Measurements from ENCODE around the gene CNTNAP1.
"Not testable (repeated sequence)": the region's sequence is repeated elsewhere in the genome, so short reads cannot be mapped to it uniquely, and the experiment has no call there.

The CNTNAP1 gene

DNA sequence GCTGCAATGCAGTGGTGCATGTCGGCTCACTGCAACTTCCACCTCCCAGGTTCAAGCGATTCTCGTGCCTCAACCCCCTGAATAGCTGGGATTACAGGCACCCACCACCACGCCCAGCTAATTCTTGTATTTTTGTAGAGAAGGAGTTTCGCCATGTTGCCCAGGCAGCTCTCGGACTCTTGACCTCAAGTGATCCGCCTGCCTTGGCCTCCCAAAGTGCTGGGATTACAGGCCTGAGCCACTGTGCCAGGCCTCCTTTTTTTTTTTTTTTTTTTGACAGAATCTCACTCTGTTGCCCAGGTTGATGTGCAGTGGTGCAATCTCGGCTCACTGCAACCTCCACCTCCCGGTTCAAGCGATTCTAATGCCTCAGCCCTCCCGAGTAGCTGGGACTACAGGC is 60.6 kb downstream of the CNTNAP1 start:
- DNase-seq (ENCODE audit: low spot score): not testable (repeated sequence)

DNA sequence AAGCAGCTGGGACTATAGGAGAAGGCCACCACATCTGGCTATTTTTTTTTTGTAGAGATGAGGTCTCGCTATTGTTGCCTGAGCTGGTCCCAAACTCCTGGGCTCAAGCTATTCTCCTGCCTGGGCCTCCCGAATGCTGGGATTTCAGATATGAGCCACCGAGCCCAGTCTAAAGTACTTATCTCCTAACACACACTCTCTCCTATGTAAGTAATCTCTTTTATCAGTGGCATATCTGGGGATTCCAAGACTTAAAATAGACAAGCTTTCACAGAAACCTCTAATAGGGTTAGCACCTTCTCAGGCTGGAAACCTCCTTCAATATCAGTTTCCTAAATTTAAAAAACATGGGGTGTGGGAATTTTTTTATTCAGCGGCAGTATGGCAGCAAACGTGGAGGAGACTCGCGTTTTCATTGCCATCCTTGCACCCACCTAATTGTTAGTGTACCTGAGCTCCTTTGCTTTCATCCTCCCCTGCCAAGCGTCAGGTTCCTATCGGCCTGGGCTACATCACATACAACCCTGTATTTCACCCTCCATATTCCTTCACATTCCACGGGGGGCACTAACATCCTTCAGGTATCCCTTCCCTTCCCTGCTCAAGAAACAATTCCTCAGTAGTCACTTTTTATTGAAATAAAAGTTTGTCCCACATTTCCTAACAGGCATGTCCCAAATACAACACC is 61.4 kb downstream of the CNTNAP1 start:
- DNase-seq (ENCODE audit: low spot score): peak; percentile 26

DNA sequence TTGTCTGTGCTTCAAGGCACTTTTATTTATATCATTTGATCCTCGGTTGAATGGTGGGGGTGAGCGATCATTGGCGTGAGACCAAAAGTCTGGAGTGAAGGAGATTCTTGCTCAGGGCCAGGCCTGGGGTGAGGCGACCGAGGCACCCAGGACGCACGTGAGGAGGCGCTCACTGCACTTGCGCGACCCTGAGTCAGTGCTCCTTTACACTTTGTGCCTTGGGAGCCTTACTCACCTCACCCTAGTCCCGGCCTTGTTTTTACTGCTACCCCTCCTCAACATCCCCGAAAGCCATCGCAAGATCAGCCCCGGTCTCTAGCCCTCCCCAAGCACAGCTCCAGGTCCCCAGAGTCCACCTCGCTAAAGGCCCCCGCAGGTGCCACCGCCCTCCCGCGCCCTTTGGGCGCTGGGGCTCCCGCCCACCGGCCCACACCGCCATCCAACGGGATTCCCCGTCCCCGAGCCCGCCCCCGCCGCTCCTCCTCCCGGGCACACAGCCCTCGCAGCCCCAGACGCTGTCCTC is 62.0 kb downstream of the CNTNAP1 start:
- peak; percentile 33 for DNase-seq (ENCODE audit: low spot score)

DNA sequence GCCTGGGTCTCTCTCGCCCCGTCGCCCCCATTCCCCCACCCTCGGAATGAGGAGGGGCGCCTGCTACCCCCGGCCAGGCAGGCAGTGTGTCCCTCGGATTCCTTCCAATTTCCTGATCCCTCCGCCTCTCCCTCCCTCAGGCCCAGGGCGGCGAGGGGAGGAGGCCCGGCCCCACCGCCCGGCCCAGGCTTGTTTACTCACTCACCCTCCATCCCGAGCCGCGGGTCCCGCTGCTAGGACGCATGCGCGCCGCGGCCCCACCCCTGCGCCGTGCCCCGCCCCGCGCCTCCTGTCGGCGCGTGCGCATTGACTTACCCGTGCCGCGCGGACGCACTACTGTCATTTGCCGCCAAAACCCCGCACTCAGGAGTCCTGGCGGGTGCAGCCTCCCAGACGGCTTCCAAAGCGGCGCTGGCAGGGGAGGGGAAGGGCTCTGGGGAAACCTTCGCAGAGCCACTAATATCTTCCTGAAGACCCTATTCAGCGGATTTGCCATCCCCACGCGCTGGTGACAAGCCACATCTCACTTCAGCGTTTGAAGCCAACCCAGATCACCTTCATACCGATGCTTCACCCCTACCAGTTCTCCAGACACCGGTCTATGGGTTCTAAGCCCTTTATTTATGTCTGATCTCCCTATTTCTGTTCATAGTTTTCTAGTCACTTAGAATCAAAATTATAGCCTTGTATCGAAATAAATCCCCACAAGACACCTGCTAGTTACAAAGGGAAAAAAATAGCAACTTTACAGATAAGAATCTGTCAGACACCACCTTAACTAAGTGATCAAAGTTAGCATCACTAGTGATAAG is 62.7 kb downstream of the CNTNAP1 start, which contains the start of gene EZH1:
EZH1 (minus strand) TSS at position 235 of the 812 bp plus-strand sequence. CDS start 16,099 bp downstream, outside the sequence.
- DNase-seq (ENCODE audit: low spot score): peak; percentile 99

DNA sequence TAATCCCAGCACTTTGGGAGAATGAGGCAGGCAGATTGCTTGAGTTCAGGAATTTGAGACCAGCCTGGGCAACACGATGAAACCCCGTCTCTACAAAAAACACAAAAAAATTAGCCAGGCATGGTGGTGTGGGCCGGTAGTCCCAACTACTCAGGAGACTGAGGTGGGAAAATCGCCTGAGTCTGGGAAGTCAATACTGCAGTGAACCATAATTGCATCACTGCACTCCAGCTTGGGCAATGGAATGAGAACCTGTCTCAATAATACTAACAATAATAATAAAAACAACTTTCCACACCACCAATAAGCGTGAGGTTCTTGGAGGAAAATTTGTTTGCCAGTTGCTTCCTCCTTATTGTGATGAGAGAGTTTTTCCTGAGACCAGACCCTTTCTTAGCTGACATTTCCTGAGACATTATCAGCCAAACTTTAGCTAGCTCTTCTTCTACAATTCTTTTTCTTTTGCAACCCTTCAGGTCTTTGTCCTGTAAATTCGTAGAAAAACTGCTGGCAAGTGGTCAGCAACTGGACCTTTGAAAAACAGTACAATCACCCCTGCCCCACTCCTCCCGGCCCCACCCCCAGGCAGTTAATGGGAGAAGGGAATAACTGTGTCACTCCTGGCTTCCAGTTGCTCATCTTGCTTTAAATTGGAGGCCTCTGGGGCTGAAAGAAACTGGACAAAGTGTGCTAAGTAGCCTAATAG is 66.0 kb downstream of the CNTNAP1 start:
- no peak for DNase-seq (ENCODE audit: low spot score)

DNA sequence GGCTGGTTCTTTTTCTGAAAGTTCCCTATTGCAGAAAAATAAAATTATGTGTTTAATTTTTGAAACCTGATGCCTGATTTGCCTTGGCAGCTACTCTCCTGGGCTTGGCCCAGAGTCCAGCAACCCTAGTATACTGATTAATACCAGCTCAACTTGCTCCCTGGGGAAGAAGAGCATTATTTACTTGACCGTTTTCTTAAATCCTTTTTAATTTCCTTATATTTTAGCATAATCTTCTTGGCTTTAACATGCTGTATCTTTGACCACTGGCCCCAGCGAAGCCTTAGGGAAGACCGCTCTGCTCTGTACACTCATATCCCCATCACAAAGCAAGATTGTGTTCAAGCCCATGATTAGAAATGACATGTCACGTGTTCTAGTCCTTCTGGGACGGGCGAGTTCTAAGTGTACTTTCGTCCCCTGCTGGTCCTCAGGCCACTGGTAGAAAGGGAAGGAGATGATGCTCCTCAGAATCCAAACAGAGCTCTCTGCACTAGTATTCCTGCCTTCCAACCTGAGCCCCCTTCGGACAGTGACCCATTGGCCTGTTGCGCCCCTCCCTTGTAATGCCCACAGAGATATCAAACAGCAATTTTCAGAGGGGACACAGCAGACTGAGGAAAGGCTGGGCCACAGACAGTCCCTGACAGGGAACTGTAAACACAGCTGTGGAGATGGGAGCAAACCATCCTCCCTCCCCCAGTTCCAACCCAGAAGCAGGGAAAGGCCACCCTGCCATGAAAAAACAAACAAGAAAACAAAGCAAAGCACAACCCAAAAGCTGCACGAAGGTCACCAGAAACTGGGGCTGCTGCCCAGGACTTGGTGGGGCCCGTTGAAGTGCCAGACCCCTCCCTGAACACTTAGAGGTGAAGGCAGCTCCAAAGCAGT is 66.8 kb downstream of the CNTNAP1 start:
- DNase-seq (ENCODE audit: low spot score): no peak

Data from COLO829 (cell line).